ENCODE results near the gene ANGPT4. TPM values are rescaled to one million over a fixed set of nuclear protein-coding genes. Genes with fewer than 3 reads are reported as not detected.

ANGPT4 gene
- polyA plus RNA-seq, 1 of the 3 experiments (the other 2 are of a cell fraction) = not detected

DNA sequence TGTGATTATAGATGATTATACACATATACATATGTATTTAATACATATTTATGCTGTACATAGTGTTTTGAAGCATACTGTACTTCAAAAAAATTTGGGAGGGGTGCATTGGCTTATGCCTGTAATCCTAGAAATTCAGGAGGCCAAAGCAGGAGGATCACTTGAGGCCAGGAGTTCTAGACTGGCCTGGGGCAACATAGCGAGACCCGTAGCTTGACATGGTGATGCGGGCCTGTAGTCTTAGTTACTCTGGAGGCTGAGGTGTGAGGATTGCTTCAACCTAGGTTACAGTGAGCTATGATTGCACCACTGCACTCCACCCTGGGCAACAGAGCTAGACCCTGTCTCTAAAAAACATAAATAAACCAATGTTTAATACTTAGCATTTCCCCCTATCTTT, 84.2 kb downstream of the ANGPT4 start:
- CTCF ChIA-PET = interaction anchor here (1.0 to 8.4 kb wide), 8 partner anchors 14 to 277 kb away, joined by 4 to 59 read pairs (median 4); no protein-coding TSS in a partner anchor

DNA sequence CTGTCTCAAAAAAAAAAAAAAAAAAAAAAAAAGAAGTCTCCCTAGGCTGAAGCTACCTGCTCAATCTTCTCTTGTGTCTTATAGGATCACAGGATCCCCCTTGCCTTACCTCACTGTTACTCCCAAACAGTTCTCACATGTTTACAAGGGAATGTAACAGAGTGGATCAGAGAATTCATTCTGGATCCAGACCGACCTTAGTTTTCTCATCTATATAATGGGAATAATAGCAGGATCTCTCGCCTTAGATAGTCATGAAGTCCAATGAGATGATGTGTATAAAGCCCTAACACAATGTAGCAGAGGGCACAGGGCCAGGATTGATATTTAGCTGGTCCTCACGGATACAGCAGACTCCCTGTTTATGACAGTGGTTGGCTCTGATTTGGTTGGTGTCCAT, 84.9 kb downstream of the ANGPT4 start:
- WGBS (ENCODE audit: low lambda C conversion rate) = 95% methylated on average over 3 of the region's 3 CpGs
- POLR2A ChIA-PET = no interaction called here

More for the DNA sequence above, 84.2 kb downstream of the ANGPT4 start:
- TF ChIP-seq, protein P1, sequence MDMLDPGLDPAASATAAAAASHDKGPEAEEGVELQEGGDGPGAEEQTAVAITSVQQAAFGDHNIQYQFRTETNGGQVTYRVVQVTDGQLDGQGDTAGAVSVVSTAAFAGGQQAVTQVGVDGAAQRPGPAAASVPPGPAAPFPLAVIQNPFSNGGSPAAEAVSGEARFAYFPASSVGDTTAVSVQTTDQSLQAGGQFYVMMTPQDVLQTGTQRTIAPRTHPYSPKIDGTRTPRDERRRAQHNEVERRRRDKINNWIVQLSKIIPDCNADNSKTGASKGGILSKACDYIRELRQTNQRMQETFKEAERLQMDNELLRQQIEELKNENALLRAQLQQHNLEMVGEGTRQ (IDR thresholded peaks at IDR 0.05; ENCODE audit: borderline replicate concordance, low read depth, low read length) = no peak
- TF ChIP-seq MEF2A (IDR thresholded peaks at IDR 0.05; ENCODE audit: borderline replicate concordance, low read depth) = no peak
- TF ChIP-seq FOXM1 (IDR thresholded peaks at IDR 0.05; ENCODE audit: low read depth) = no peak
- TF ChIP-seq, protein P2, sequence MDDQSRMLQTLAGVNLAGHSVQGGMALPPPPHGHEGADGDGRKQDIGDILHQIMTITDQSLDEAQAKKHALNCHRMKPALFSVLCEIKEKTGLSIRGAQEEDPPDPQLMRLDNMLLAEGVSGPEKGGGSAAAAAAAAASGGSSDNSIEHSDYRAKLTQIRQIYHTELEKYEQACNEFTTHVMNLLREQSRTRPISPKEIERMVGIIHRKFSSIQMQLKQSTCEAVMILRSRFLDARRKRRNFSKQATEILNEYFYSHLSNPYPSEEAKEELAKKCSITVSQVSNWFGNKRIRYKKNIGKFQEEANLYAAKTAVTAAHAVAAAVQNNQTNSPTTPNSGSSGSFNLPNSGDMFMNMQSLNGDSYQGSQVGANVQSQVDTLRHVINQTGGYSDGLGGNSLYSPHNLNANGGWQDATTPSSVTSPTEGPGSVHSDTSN (IDR thresholded peaks at IDR 0.05) = no peak
- TF ChIP-seq, protein P3, sequence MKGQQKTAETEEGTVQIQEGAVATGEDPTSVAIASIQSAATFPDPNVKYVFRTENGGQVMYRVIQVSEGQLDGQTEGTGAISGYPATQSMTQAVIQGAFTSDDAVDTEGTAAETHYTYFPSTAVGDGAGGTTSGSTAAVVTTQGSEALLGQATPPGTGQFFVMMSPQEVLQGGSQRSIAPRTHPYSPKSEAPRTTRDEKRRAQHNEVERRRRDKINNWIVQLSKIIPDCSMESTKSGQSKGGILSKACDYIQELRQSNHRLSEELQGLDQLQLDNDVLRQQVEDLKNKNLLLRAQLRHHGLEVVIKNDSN (IDR thresholded peaks at IDR 0.05; ENCODE audit: borderline replicate concordance, low read depth) = no peak
- Histone ChIP-seq H3K79me2 (ENCODE audit: insufficient read depth) (peaks cover 29% of the 10 kb centered on the region), H3K4me1 (ENCODE audit: control insufficient read depth in 1 of 2, insufficient read depth in 2 of 2, low read depth in 1 of 2, low read length in 1 of 2) (peaks cover 6 to 12% of the 10 kb centered on the region in 2 experiments; a peak in 2 of 4 replicates), H3K9me3 (no peaks in the 10 kb centered on the region), H3K27ac (ENCODE audit: low read depth in 2 of 2, low read length in 1 of 2) (no peak overlapping the region), H4K20me1 (ENCODE audit: insufficient read depth) (no peaks in the 10 kb centered on the region), H3K9me2 (no peaks in the 10 kb centered on the region), H3K36me3 (replicated peaks in 1 of 2; ENCODE audit: control insufficient read depth in 1 of 2, insufficient read depth in 2 of 2, low read length in 1 of 2) (no peaks in the 10 kb centered on the region), H3K4me2 (no peak overlapping the region), H3K9ac (no peak overlapping the region), H3K27me3 (ENCODE audit: insufficient read depth) (no peaks in the 10 kb centered on the region), H2AFZ (ENCODE audit: low read depth) (no peak overlapping the region), H3F3A (replicated peaks; ENCODE audit: insufficient read depth) (peaks cover 10% of the 10 kb centered on the region), H3K4me3 (ENCODE audit: low read depth in 2 of 2, low read length in 1 of 2) (no peak overlapping the region)
- POLR2A ChIA-PET = no interaction called here
- WGBS (ENCODE audit: low lambda C conversion rate) = 93% methylated on average over 3 of the region's 3 CpGs
- DNase-seq = no peak

More for the DNA sequence above, 84.9 kb downstream of the ANGPT4 start:
- TF ChIP-seq, protein P4, sequence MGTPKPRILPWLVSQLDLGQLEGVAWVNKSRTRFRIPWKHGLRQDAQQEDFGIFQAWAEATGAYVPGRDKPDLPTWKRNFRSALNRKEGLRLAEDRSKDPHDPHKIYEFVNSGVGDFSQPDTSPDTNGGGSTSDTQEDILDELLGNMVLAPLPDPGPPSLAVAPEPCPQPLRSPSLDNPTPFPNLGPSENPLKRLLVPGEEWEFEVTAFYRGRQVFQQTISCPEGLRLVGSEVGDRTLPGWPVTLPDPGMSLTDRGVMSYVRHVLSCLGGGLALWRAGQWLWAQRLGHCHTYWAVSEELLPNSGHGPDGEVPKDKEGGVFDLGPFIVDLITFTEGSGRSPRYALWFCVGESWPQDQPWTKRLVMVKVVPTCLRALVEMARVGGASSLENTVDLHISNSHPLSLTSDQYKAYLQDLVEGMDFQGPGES (IDR thresholded peaks at IDR 0.05; ENCODE audit: low read depth, low read length) = no peak
- no peak for TF ChIP-seq NRF1 (IDR thresholded peaks at IDR 0.05; ENCODE audit: low read depth, low read length)
- no peak for TF ChIP-seq TEAD4 (IDR thresholded peaks at IDR 0.05; ENCODE audit: borderline replicate concordance, insufficient read depth)
- no peak for TF ChIP-seq MXI1 (IDR thresholded peaks at IDR 0.05; ENCODE audit: low read depth, low read length)
- TF ChIP-seq ELF1 (IDR thresholded peaks at IDR 0.05) = no peak
- TF ChIP-seq EP300 (IDR thresholded peaks at IDR 0.05; ENCODE audit: borderline replicate concordance in 1 of 2, low read depth in 1 of 2, low read length in 1 of 2) = no peak
- TF ChIP-seq GATA2 (CRISPR knock-in tag; IDR thresholded peaks at IDR 0.05) = no peak
- TF ChIP-seq SIN3A (IDR thresholded peaks at IDR 0.05; ENCODE audit: borderline replicate concordance, low read depth, low read length) = no peak
- no peak for TF ChIP-seq RAD21 (IDR thresholded peaks at IDR 0.05; ENCODE audit: low read length)
- Histone ChIP-seq H3K4me1 (ENCODE audit: control insufficient read depth in 1 of 2, insufficient read depth in 2 of 2, low read depth in 1 of 2, low read length in 1 of 2) (peaks cover 6 to 12% of the 10 kb centered on the region in 2 experiments; a peak in 2 of 4 replicates), H3K4me3 (ENCODE audit: low read depth in 2 of 2, low read length in 1 of 2) (no peak overlapping the region), H3K79me2 (ENCODE audit: insufficient read depth) (peaks cover 22% of the 10 kb centered on the region), H3K27me3 (ENCODE audit: insufficient read depth) (no peaks in the 10 kb centered on the region), H3K9ac (no peak overlapping the region), H4K20me1 (ENCODE audit: insufficient read depth) (no peaks in the 10 kb centered on the region), H3K4me2 (no peak overlapping the region), H3K36me3 (replicated peaks in 1 of 2; ENCODE audit: control insufficient read depth in 1 of 2, insufficient read depth in 2 of 2, low read length in 1 of 2) (no peaks in the 10 kb centered on the region), H3K27ac (ENCODE audit: low read depth in 2 of 2, low read length in 1 of 2) (no peak overlapping the region), H2AFZ (ENCODE audit: low read depth) (no peak overlapping the region), H3K9me2 (no peaks in the 10 kb centered on the region), H3F3A (replicated peaks; ENCODE audit: insufficient read depth) (peaks cover 10% of the 10 kb centered on the region), H3K9me3 (no peaks in the 10 kb centered on the region)
- DNase-seq = no peak
- CTCF ChIA-PET = interaction anchor here (0.6 to 8.4 kb wide), 4 partner anchors 15 to 565 kb away, joined by 3 to 59 read pairs (median 8); no protein-coding TSS in a partner anchor
